NB4 (cell line): ENCODE results near the gene OR10H4.
"Not testable (repeated sequence)": the region's sequence is repeated elsewhere in the genome, so short reads cannot be mapped to it uniquely, and the experiment has no call there.

Source experiments
- DNase-seq: peaks from one replicate; pipeline ENCODE4 v3.0.0; 2010; ENCODE audit warnings: low read depth
- H3K4me3 ChIP-seq: one replicate; pipeline ENCODE4 v1.5.1; 2011; ENCODE audit warnings: mild to moderate bottlenecking, low read depth, low read length, moderate library complexity
- CTCF ChIP-seq: IDR thresholded peaks from one replicate; pipeline ENCODE4 v1.5.1; 2012; ENCODE audit warnings: low read depth, low read length
- MAX ChIP-seq: IDR thresholded peaks from 2 replicates; pipeline ENCODE4 v1.6.1; 2011; ENCODE audit warnings: low read depth, low read length
- MYC ChIP-seq: IDR thresholded peaks from 2 replicates; pipeline ENCODE4 v1.6.1; 2011; ENCODE audit warnings: low read depth, low read length
- POLR2A ChIP-seq: IDR thresholded peaks from 2 replicates; pipeline ENCODE4 v1.6.1; 2011; ENCODE audit warnings: mild to moderate bottlenecking; ENCODE audit not compliant: insufficient read length; ENCODE audit errors: extremely low read depth

The OR10H4 gene

GRCh38 chr19:15977690-15978089 lies 28.9 kb downstream of the OR10H4 start:
- no peak for DNase-seq
- no peak overlapping the region for H3K4me3 ChIP-seq
- TF ChIP-seq MYC = no peak

- no peak for DNase-seq
- TF ChIP-seq MYC (no peak), MAX (no peak), CTCF (no peak), POLR2A (no peak)
- no peak overlapping the region for H3K4me3 ChIP-seq
These were observed 30.5 kb downstream of the OR10H4 start for GRCh38 chr19:15979293-15979692.

DNA sequence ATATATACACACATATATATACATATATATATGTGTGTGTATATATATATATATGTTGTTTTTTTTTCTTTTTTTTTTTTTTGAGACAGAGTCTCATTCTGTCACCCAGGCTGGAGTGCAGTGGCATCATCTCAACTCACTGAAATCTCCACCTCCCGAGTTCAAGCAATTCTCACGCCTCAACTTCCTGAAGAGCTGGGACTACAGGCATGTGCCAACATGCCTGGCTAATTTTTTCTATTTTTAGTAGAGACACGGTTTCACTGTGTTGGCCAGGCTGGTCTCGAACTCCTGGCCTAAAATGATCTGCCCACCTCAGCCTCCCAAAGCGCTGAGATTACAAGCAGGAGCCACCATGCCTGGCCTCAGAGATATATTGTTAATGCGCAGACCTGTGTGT lies 37.0 kb downstream of the OR10H4 start:
- not testable (repeated sequence) for H3K4me3 ChIP-seq, DNase-seq

GRCh38 chr19:15986701-15987100 lies 37.9 kb downstream of the OR10H4 start:
- TF ChIP-seq POLR2A (no peak), MYC (no peak)
- DNase-seq = no peak
- H3K4me3 ChIP-seq = no peak overlapping the region

DNA sequence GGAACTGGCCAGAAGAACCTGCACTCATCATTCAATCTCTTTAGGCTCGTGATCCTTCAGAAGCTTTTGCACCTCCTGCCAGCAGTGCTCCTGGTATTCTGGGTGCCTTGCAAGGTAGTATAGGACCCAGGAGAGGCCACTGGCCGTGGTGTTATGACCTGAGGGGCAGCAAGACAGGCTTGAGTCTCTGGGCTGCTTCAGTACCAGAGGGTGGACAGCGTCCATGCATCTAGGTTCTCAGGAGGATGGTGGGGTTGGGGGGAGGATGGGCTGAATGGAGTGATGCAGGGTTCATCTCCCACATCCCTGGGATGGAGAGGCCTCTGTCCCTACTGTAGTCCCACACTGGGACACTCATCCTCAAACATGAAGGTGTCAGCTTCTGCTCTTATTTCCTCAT lies 41.1 kb downstream of the OR10H4 start:
- DNase-seq = no peak
- no peak overlapping the region for H3K4me3 ChIP-seq
- TF ChIP-seq POLR2A = no peak
- TF ChIP-seq MAX = no peak
- TF ChIP-seq CTCF = no peak
- TF ChIP-seq MYC = no peak

DNA sequence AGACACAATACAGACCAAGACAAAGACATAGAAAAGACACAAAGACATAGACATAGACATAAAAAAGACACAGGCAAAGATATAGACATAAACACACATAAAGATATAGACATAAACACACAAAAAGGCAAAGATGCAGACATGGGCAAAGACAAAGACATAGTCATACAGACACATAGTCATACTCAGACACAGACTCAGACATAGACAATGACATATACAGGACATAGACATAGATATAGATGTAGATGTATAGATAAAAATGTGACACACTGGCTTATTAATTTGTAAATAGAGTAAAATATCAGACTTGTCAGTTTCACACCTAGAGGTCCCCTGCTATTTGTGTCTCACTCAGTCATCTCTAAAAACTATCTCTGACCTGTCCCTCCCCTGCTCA lies 42.8 kb downstream of the OR10H4 start:
- no peak overlapping the region for H3K4me3 ChIP-seq
- TF ChIP-seq MYC = no peak
- TF ChIP-seq MAX = no peak
- TF ChIP-seq POLR2A = no peak
- TF ChIP-seq CTCF = no peak

GRCh38 chr19:15992014-15992413 lies 43.2 kb downstream of the OR10H4 start:
- TF ChIP-seq POLR2A (no peak), MAX (no peak), MYC (no peak), CTCF (no peak)
- no peak for DNase-seq
- H3K4me3 ChIP-seq = no peak overlapping the region

More for the DNA sequence above, 42.8 kb downstream of the OR10H4 start:
- no peak for DNase-seq

GRCh38 chr19:15995536-15995935 lies 46.7 kb downstream of the OR10H4 start:
- H3K4me3 ChIP-seq = no peak overlapping the region
- no peak for DNase-seq
- TF ChIP-seq CTCF (no peak), MAX (no peak), MYC (no peak), POLR2A (no peak)
